ENCODE results near the gene TMEM132D.

The TMEM132D gene

DNA sequence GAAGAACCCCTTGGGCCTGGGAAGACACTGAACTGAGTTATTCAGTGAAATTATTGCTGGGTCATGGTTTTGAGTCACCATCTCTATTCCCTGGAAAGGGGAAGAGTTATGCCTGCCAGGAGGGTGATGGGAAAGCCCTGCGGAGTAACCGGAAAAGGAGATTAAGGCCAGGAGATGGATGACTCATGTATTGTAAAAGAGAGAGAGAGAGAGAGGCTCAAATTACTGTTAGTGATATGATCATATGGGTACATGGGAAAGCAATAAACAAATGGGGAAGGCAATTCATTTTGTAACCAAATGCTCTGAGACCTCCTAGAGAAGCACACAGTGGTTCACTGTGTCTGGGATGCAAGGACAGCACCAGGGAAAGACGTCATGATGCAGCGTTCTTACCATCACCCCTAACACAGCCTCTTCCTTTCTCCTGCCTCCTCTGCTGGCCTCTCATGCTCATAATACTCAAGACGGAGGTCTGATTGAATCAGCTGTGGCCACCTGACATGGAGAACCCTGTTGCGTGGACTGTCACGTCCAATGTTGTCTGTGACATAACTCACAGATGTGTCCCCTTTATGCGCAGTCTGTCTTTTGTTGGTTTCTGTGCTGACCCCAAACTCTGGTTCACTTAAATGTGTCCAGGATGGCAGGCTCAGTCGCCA is 243.7 kb downstream of the TMEM132D start:
- DNase-seq (ENCODE audit: low read depth), result no peak

- DNase-seq (ENCODE audit: low read depth), result no peak
Measured at GRCh38 chr12:129657179-129657578, 246.6 kb downstream of the TMEM132D start.

DNA sequence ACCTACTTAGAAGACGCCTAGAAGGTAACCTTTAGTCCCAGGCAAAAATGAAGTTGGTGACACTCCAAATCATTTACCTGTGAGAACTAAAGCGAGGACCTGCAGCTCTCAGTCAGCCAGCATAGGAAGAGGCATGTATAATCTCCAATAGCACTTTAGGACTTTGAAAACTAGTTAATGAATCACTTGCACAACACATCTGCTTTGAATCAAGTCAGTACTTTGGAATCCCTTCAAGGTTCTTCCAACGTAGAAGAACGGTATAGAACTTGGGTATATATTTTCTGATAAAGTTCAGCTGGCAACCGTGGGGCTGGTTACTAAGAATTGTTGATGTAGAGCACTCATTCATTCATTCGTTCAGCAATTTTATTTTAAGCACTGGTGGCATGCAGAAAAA is 251.9 kb downstream of the TMEM132D start:
- no peak for DNase-seq (ENCODE audit: low read depth)

DNA sequence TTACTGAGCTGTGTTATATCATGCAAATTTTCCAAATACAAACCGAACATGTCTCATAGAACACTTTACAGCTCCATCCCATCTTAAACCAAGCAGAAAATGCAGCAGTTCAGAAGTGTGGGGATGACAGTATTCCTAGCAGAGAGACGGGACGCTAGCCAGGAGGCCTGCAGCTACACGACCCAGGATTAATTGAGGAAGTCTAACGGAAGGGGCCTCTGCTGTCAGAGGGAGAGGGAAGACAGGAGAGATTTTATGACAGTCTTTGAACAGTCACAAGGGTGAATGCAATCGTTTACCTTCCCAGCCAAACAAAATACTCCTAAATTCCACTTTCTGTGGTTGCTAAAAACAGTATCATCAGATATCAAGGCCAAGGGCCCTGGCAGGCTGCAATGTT is 261.9 kb downstream of the TMEM132D start:
- no peak for DNase-seq (ENCODE audit: low read depth)

GRCh38 chr12:129635021-129635685 is 268.7 kb downstream of the TMEM132D start:
- DNase-seq (ENCODE audit: low read depth), result no peak

DNA sequence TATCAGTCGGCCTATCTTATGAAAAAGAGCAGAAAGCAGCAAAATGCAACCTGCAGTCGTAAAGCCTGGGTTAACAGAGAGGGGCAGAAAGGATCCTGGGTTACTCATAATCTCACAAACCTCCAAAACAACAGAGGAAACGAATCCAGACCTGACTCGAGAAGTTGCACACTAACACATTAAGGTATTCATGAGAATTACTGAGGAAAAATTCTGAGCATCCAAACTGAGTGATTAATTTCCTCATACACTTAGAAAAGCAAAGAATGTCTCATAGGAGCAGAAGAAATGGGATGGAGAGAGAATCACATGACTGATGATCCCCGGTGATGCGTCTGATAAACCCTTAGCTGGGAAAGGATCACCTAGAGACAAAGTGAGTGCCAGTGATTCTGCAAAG is 272.5 kb downstream of the TMEM132D start:
- no peak for DNase-seq (ENCODE audit: low read depth)

GRCh38 chr12:129629901-129630300 is 273.9 kb downstream of the TMEM132D start:
- no peak for DNase-seq (ENCODE audit: low read depth)

DNA sequence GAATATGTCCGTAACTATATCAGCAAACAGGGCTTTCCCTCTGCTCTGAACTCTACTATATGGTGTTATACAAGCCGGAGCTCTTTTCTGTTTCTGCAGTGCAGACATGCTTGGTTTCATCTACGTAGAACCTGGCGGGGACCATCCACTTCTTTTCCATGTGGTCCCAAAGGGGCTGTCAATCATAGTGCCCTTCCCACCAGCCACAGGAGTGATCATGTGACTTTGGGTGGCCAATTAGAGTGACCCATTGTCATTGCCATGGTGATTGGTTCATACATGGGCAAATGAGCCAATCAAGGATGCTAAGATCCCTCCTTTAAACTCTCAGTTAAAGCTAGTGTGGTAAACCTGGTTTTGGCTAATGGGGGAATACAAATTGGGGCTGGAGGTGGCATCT is 281.3 kb downstream of the TMEM132D start:
- DNase-seq (ENCODE audit: low read depth), result no peak

- DNase-seq (ENCODE audit: low read depth), result no peak
Measured at GRCh38 chr12:129619271-129619670, 284.6 kb downstream of the TMEM132D start.

DNA sequence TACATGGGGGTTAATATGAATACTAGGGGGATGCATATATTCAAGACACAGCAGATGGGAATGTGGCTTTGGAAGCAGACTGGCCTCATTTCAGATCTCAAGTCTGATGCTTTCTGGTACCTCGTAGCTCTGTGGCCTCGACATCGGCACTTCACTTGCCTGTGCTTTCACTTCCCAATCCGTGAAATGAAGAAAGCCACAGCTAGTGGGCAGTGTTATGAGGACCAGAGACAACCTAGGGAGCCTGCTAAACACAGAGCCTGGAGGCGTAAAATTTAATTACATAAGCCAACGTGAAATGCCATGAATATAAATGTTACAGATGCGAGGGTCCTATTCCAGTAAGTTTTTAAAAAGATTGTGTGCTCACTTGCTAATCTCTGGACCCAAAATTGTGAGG is 286.0 kb downstream of the TMEM132D start:
- no peak for DNase-seq (ENCODE audit: low read depth)

GRCh38 chr12:129615001-129615400 is 288.8 kb downstream of the TMEM132D start:
- no peak for DNase-seq (ENCODE audit: low read depth)

DNA sequence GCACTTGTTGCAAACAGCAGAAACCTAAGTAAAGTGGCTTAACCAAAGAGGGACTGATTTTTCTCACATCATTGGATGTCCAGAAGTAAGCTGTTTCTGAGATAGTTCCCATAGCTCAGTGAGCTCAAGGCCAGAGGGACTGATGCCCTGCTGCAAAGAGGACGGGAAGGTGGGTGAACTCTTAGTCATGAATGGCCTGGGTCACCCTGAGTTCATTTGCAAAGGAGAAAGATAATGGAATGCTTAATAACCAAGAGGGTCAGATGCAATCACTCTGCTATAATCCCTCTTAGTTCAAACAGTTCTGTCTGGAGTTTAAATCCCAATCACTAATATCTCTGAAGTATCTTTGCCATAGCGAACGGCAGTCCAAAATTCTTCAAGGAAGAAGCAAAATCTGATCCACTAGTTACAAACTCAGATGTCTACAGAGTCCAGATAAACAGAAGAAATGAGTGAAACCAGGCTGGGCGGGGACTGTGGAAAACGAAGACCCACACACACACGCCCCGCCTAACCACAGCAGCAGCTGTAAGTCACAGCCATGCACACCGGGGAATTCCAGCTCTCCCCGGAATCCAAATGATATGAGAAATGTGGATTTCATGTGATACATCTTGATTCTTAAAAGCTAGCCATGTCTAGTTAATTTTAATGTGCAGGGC is 289.5 kb downstream of the TMEM132D start:
- no peak for DNase-seq (ENCODE audit: low read depth)

DNA sequence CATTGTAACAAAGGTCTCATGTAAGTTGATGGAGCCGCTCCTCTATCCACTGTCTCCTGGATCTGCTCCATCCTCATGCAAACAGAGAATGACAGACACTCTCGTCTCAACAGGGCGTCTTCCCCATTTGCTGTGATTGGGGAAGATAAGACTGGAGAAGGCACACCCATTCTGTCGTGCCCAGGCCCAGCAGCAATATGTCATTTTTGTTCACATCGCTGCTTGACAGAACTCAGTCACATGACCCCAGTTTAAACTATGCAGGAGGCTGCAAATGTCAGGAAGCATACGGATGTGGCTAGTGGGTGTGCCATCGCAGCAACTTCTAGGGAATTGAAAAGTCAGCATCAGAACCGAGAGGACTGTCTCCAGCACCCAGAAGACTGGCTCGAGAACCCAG is 290.5 kb downstream of the TMEM132D start:
- DNase-seq (ENCODE audit: low read depth), result no peak

DNA sequence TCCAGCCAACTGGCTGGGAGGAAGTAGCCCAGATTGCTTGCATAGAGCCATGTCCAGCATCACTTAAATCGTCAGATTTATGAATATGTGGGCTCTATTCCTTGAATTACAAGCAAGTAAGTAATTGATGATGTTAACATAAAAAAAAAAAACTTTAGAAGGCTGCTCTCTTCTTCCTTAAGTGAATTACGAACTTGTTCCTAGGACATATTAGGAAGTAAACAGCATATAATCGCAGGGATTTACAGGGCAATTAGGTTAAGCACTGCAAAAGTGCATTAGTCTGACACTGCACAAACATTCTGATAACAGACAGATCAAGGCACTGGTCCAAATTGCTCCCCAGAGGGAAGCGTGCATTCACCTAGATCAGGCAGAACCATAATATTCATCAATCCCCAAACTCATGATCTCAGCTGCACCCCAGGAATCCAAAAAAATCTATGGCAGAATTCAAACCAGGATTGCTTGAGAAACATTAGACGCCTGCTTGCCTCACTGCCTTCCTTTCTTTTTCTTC is 293.2 kb downstream of the TMEM132D start:
- no peak for DNase-seq (ENCODE audit: low read depth)

DNA sequence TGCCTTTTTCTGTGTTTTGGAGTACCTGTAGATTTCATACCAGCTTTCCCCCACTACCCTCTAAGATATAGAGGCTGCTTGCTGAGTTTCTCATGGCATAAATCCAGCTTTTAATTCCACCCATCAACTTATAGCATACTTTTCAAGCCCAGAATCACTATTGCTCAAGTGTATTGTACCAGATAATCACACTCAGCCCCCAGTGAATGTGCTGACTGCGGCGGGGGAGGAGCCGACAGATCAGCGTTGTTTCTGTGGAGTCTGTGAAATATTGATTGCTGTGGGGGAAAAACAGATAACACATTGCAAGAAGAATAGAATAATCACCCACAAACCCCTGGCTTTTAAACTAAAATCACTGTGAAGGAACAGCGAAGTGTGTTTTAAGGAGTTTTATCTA is 296.1 kb downstream of the TMEM132D start:
- DNase-seq (ENCODE audit: low read depth), result no peak

- no peak for DNase-seq (ENCODE audit: low read depth)
Measured at GRCh38 chr12:129607301-129607700, 296.5 kb downstream of the TMEM132D start.

DNA sequence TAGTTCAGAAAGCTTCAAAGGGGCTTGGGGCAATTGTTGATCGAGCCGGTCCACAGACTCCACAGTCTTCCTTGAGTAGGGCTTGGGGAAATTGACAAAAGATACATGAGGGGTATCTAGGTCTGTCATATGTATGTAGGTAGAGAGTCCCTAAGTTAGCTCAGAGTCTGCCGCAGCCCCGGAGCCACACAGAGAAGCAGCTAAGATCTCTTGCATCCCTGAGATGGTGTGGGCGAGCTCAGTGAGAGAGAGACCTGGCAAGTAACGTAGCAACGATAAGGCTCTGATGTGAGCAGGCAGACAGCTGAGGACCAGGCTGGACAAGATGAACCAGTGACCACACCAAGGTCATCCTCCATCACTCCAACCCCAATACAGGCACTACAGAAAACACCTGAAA is 297.6 kb downstream of the TMEM132D start:
- DNase-seq (ENCODE audit: low read depth), result no peak

DNA sequence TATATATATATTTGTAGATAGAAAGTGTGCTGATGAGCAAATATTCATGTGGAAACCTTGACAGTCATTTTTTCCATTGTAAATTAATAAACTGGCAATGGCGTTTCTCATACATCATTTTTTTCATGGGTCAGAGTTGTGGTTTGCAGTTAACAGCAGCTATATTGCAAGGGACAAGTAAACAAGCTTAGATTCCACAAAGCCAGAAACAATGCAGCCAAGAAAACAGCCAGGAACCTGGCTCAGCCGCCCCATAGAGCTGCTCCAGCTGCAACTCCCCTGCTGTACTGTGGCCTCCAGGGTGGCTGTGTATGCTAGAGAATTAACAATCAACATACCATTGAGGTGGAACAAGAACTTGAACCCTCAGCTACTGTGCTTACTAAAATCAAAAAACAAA is 298.2 kb downstream of the TMEM132D start:
- no peak for DNase-seq (ENCODE audit: low read depth)

DNA sequence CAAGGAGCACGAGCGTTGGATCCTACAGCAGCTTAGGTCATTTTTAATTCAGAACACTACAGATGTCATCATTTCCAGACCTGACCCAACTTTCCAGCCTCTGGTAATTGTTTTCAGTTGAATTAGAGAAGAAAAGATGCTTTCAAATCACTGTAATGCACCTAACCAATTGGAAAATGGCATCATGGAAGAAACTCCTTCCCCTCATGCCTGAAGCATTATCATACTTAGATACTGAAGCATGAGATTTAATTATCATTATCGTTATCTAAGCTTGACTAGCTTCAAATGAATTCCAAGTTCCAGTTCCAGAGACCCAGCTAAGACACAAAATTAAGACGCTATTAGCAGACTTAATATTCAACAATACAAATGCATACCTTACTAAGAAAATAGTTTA is 299.3 kb downstream of the TMEM132D start:
- no peak for DNase-seq (ENCODE audit: low read depth)

GRCh38 chr12:129599406-129599805 is 304.4 kb downstream of the TMEM132D start:
- DNase-seq (ENCODE audit: low read depth), result no peak

DNA sequence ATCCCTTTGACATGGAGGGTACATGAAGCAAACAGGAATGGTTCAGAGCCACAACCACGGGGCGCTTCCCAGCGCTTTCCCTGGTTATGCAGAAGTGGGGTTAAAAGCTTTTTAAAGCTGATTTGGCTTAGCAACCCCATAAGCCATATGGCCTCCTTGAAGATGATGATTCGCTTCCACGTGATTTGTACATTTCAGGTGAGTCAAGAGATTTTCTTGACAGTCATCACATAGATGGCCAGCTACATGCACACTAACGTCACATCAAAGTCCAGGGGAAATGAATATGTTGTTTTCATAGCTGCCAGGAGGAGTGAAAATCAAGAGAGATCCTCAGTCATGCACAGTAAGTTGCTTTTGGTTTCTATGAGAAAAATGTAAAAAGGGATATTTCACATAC is 309.7 kb downstream of the TMEM132D start:
- no peak for DNase-seq (ENCODE audit: low read depth)

DNA sequence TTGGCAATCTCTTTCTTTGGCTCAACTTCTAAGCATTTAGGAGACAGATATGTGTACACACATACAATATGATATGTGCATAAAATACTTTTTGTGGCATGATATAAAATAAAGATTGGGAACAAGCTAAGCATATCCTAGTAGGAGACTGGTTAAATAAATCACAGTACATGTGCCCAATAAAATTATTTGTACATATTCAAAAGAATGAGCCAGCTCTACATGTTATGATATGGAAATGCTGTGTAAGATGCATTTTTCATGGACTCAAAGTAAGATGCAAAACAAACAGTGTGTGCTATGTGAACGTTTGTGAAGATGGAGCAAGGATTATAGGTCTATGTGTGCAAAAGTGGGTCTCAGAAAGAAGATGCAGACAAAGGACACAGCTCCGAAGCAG is 311.4 kb downstream of the TMEM132D start:
- DNase-seq (ENCODE audit: low read depth), result no peak

DNA sequence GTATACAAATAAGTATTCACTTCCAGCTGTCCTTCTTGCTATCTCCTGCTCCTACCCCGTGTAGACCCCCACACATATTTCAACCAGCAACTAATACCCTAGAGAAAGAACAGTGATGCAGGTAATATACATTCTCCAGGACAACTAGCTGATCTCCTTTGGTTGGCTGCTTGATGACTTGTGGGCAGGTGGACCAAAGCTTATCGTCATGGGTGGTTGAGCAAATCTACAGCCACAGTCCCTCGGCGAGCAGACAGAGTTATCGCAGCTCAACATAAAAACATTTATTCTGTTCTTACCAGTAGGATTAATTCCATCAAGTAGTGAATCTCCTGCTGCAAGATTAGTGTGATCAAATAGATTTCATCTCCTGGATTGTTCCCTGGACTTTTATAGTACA is 314.3 kb downstream of the TMEM132D start:
- DNase-seq (ENCODE audit: low read depth), result no peak
